Mononuclear cell (primary cell): ENCODE data around the gene IFNA16. TPM values are rescaled to one million over a fixed set of nuclear protein-coding genes. Genes with fewer than 3 reads are reported as not detected.
"Not testable (repeated sequence)": the region's sequence is repeated elsewhere in the genome, so short reads cannot be mapped to it uniquely, and the experiment has no call there.

Experiments
- H3K27me3 ChIP-seq: 2 replicates; pipeline ENCODE4 v1.6.0; 2011; ENCODE audit warnings: low read length, control low read depth; ENCODE audit not compliant: insufficient read depth
- H3K4me1 ChIP-seq: 2 replicates; pipeline ENCODE4 v1.5.1; 2011; ENCODE audit warnings: mild to moderate bottlenecking, low read length, control low read depth; ENCODE audit not compliant: insufficient read depth
- H3K4me3 ChIP-seq: 2 replicates; pipeline ENCODE4 v1.5.1; 2011; ENCODE audit warnings: mild to moderate bottlenecking, low read length, moderate library complexity
- H3K9me3 ChIP-seq: 2 replicates; pipeline ENCODE4 v1.5.1; 2011; ENCODE audit warnings: low read depth, mild to moderate bottlenecking, control low read depth, low read length
- total RNA-seq: library from RNA; depleted of rRNA; stranded (reverse); fragments of >200 nt; gene quantifications from one replicate; pipeline ENCODE4 v1.2.3, GENCODE V29; 2012

IFNA16 gene
- total RNA-seq, 1 donor = not detected

DNA sequence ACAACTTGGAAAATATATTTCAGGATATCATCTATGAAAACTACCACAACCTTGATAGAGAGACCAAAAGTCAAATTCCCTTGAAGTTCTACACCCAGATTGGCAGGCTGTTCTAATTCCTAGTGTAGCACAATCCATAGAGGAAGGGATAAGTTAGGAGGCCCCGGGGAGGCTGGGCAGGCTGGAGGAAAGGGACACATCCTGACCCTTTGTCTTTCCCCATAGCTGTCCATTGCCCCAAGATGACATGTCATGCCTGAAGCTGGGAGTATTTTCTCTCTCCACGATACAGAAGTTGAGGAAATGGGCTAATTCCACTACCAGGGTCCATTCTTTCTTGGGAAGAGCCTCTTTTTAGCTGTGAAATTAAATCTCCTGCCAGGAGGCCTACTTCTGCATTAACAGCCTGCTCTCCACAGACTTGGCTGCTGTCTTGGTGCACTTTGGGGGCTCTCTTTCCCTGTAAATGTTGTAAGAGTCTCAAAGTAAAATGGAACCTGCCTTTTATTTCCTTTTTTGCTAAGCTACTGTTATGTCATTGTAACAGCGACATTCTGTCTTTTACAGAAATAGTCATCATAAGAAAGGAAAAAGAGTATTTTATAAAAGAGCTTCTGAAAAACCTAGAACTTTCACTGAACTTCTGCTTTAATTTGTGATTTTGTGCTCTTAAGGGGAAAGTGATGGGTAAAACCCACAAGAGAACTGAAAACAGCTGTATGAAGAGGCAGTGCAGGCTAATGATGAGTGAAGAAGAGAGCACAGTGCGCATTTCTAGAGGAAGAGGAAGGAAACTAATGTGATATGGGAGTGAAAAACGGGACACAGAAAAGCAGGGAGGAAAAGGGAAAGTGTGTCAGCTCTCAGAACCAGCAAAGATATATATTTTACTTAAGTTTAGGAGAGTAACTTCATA is 3.4 kb downstream of the IFNA16 start:
- H3K4me1 ChIP-seq, H3K4me3 ChIP-seq, H3K9me3 ChIP-seq, H3K27me3 ChIP-seq: not testable (repeated sequence)

DNA sequence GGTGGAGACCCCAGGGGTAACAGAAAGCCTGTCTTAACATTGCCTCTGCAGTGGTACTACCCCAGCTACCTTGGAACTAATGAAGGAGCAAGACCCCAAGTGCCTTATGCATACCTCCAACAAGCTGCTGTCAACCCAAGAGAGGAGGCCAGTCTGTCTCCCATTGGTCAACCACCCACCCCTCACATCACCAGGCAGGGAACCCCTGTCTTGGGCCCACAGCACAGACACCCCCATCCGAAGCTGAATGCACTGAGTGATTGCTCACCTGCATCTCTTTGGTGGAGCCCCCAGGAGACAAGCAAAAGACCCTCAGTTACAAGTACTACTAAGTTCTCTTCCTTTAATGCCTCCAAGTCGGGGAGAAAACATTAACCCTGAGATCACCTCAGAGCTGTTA is 5.0 kb downstream of the IFNA16 start:
- H3K9me3 ChIP-seq, H3K4me1 ChIP-seq, H3K4me3 ChIP-seq, H3K27me3 ChIP-seq: not testable (repeated sequence)

DNA sequence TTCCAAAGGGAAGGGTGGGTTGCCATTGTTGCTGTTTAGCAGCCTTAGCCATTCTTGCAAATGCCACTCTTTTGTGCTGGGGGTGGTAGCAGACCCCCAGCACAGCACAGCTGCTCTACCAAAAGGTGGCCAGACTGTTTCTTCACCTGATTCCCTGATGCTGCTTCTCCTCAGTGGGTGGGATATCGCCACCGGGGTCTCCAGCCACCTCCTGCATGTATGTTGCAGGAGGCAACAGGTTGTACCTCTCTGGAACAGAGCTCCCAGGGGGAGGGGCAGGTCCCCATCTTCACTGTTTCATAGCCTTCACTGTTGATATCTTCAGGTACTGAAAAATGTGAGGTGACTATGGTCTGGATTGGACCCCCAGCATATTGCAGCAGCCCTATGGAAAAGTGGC is 6.3 kb downstream of the IFNA16 start:
- H3K4me3 ChIP-seq, H3K27me3 ChIP-seq, H3K9me3 ChIP-seq, H3K4me1 ChIP-seq: not testable (repeated sequence)

DNA sequence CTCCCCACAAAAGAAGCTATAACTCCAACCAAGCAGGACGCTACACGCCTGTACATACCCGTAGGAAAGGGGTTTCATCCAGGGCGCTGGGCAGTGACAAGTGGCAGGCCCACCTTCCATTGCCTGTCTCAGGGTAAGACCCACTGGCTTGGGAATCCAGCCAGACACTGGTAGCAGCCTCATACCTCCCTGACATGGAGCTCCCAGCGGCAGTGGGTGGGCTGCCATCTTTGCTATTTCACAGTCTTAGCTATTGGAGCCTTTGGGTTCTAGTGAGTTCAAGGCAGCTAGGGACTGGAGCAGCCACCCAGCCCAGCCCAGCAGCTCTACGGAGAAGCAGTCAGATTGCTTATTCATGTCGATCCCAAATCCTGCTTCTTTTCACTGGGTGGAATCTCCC is 6.8 kb downstream of the IFNA16 start:
- Histone ChIP-seq H3K4me1 (no peaks in the 10 kb centered on the region), H3K27me3 (no peaks in the 10 kb centered on the region)

DNA sequence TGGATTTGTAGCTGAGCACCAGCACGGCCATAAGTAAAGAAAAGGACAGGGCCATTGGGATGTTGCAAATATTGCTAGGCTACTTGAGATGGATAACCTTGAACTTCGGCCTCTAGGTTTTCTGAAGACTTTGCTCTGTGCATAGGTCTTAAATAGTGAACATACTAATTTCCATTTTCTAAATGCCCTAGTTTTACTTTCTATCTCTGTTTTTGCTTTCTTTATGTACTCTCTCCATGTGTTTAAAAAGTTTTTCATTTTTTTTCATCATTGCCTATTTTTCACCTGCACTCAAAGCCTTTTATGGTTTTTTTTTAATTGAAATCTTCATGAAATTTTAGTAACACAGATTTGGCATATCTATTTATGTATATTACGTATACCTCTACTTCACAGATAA is 10.1 kb downstream of the IFNA16 start, which contains the start of gene IFNA10:
Gene IFNA10 (minus strand): TSS at position 101 of the 400 bp plus-strand sequence. CDS start 46 bp downstream, at position 55.
- not testable (repeated sequence) for H3K9me3 ChIP-seq, H3K4me1 ChIP-seq

More for the DNA sequence above, 6.8 kb downstream of the IFNA16 start:
- Histone ChIP-seq H3K4me3 (no peak overlapping the region), H3K9me3 (no peaks in the 10 kb centered on the region)

DNA sequence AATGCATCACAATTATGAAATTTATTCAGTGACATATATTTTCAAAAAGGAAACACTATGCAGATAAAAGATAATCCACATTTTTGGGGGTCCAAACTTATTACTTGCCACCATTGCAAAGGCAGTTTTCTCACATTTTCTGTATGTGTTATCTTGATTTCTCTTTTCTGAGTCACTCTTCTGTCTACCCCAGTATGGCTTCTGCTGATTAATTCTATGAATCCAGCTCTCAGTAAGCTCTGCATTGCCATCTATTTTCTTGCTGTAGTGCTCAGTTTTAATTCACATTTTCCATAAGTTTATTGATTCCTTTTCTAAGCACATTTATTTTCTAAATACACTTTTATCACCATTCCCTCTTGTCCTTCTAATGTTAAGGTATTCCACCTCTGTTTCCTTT is 11.9 kb downstream of the IFNA16 start:
- no peaks in the 10 kb centered on the region for H3K4me1 ChIP-seq
- H3K9me3 ChIP-seq = no peaks in the 10 kb centered on the region
- H3K4me3 ChIP-seq = no peak overlapping the region
- no peaks in the 10 kb centered on the region for H3K27me3 ChIP-seq

More for the DNA sequence above, 10.1 kb downstream of the IFNA16 start, which contains the start of gene IFNA10:
- not testable (repeated sequence) for H3K4me3 ChIP-seq, H3K27me3 ChIP-seq

DNA sequence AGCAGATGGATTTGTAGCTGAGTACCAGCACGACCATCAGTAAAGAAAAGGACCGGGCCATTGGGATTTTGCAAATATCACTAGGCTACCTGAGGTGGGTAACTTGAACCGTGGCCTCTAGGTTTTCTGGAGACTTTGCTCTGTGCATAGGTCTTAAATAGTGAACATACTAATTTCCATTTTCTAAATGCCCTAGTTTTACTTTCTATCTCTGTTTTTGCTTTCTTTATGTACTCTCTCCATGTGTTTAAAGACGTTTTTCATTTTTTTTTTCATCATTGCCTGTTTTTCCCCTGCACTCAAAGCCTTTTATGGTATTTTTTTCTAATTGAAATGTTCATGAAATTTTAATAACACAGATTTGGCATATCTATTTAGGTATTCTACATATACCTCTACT is 15.0 kb downstream of the IFNA16 start, which contains the start of gene IFNA7:
Gene IFNA7 (minus strand): TSS at position 101 of the 400 bp plus-strand sequence. CDS start 40 bp downstream, at position 61.
- not testable (repeated sequence) for H3K4me1 ChIP-seq, H3K27me3 ChIP-seq, H3K4me3 ChIP-seq, H3K9me3 ChIP-seq

DNA sequence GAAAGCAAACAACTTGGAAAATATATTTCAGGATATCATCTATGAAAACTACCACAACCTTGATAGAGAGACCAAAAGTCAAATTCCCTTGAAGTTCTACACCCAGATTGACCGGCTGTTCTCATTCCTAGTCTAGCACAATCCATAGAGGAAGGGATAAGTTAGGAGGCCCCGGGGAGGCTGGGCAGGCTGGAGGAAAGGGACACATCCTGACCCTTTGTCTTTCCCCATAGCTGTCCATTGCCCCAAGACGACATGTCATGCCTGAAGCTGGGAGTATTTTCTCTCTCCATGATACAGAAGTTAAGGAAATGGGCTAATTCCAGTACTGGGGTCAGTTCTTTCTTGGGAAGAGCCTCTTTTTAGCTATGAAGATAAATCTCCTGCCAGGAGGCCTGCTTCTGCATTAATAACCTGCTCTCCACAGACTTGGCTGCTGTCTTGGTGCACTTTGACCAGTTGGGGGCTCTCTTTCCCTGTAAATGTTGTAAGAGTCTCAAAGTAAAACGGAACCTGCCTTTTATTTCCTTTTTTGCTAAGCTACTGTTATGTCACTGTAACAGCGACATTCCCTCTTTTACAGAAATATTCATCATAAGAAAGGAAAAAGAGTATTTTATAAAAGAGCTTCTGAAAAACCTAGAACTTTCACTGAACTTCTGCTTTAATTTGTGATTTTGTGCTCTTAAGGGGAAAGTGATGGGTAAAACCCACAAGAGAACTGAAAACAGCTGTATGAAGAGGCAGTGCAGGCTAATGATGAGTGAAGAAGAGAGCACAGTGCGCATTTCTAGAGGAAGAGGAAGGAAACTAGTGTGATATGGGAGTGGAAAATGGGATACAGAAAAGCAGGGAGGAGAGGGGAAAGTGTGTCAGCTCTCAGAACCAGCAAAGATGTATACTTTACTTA is 22.0 kb downstream of the IFNA16 start:
- H3K9me3 ChIP-seq, H3K27me3 ChIP-seq, H3K4me1 ChIP-seq, H3K4me3 ChIP-seq: not testable (repeated sequence)

DNA sequence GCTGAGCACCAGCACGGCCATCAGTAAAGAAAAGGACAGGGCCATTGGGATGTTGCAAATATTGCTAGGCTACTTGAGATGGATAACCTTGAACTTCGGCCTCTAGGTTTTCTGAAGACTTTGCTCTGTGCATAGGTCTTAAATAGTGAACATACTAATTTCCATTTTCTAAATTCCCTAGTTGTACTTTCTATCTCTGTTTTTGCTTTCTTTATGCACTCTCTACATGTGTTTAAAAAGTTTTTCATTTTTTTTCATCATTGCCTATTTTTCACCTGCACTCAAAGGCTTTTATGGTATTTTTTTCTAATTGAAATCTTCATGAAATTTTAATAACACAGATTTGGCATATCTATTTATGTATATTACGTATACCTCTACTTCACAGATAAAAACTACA is 29.6 kb downstream of the IFNA16 start, which contains the start of gene IFNA4:
Gene IFNA4 (minus strand): TSS at position 101 of the 400 bp plus-strand sequence. CDS start 56 bp downstream, at position 45.
- not testable (repeated sequence) for H3K4me1 ChIP-seq, H3K4me3 ChIP-seq, H3K9me3 ChIP-seq, H3K27me3 ChIP-seq

DNA sequence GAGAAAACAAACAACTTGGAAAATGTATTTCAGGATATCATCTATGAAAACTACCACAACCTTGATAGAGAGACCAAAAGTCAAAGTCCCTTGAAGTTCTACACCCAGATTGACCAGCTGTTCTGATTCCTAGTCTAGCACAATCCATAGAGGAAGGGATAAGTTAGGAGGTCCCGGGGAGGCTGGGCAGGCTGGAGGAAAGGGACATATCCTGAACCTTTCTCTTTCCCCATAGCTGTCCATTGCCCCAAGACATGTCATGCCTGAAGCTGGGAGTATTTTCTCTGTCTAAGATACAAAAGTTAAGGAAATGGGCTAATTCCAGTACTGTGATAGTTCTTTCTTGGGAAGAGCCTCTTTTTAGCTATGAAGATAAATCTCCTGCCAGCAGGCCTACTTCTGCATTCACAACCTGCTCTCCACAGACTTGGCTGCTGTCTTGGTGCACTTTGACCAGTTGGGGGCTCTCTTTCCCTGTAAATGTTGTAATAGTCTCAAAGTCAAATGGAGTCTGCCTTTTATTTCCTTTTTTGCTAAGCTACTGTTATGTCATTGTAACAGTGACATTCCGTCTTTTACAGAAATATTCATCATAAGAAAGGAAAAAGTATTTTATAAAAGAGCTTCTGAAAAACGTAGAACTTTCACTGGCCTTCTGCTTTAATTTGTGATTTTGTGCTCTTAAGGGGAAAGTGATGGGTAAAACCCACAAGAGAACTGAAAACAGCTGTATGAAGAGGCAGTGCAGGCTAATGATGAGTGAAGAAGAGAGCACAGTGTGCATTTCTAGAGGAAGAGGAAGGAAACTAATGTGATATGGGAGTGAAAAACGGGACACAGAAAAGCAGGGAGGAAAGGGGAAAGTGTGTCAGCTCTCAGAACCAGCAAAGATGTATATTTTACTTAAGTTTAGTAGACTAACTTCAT is 34.0 kb downstream of the IFNA16 start:
- not testable (repeated sequence) for H3K9me3 ChIP-seq

DNA sequence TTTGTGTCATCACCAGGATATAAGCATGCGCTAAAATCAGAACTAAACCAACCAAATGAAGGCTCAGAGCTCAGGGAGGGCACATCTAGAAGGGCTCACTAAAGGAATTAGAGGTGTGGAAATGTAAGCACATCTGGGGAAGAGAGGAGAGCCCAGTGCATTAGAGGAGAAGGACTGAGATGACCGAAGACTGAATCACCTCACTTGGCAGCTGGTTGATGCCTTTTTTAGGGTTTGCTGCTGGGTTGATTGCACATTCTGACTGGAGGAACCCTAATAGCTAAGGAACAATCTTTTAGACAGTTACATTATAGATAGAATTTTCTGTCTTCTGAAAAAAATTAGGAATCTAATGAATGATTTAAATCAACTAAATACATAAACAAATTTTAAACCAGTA is 42.4 kb downstream of the IFNA16 start:
- Histone ChIP-seq H3K4me3 (no peak overlapping the region), H3K27me3 (no peaks in the 10 kb centered on the region), H3K4me1 (no peaks in the 10 kb centered on the region)

More for the DNA sequence above, 34.0 kb downstream of the IFNA16 start:
- H3K4me1 ChIP-seq, H3K4me3 ChIP-seq, H3K27me3 ChIP-seq: not testable (repeated sequence)

DNA sequence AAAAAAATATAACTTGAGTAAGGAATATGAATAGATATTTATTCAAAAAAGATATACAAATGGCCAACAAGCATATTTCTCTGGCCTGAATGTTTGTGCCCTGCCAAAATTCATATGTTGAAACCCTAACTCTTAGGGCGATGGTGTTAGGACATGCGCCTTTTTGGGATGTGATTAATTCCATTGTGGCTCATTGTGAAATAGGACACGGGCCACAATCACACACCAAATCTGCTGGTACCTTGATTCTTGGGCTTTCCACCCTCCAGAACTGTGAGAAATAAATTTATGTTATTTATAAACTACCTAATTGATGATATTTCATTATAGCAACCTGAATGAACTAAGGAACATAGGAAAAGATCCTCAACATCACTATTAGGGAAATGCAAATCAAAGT is 45.0 kb downstream of the IFNA16 start:
- Histone ChIP-seq H3K4me1 (no peaks in the 10 kb centered on the region), H3K27me3 (no peaks in the 10 kb centered on the region), H3K9me3 (no peaks in the 10 kb centered on the region), H3K4me3 (no peak overlapping the region)

More for the DNA sequence above, 42.4 kb downstream of the IFNA16 start:
- no peaks in the 10 kb centered on the region for H3K9me3 ChIP-seq

DNA sequence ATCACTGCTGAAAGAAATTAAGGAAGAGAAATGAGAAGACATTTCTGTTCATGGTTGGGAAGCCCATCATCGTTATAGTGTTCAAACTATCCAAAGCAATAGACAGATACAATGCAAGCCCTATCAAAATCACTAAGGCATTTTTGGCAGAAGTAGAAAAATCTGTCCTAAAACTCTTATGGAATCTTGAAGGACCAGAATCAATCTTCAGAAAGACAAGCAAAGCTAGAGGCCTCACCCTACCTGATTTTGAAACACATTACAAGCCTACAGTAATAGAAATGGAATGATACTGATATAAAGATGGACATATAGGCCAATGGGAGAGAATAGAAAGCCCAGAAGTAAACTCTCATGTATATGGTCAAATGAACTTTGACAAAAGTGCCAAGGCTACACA is 45.8 kb downstream of the IFNA16 start:
- H3K27me3 ChIP-seq = no peaks in the 10 kb centered on the region
- no peaks in the 10 kb centered on the region for H3K9me3 ChIP-seq
- no peaks in the 10 kb centered on the region for H3K4me1 ChIP-seq
- no peak overlapping the region for H3K4me3 ChIP-seq

DNA sequence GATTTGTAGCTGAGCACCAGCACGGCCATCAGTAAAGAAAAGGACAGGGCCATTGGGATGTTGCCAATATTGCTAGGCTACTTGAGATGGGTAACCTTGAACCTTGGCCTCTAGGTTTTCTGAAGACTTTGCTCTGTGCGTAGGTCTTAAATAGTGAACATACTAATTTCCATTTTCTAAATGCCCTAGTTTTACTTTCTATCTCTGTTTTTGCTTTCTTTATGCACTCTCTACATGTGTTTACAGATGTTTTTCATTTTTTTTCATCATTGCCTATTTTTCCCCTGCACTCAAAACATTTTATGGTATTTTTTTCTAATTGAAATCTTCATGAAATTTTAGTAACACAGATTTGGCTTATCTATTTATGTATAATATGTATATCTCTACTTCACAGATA is 50.6 kb downstream of the IFNA16 start, which contains the start of gene IFNA21:
Gene IFNA21 (minus strand): TSS at position 101 of the 400 bp plus-strand sequence. CDS start 48 bp downstream, at position 53.
- not testable (repeated sequence) for H3K4me3 ChIP-seq, H3K9me3 ChIP-seq, H3K27me3 ChIP-seq, H3K4me1 ChIP-seq
